H1 (cell line): ENCODE measurements around the gene IFIT2. TPM values are rescaled to one million over a fixed set of nuclear protein-coding genes. Genes with fewer than 3 reads are reported as not detected.

ENCODE experiments used
- CBX8 ChIP-seq: fragments of 300-800, 300-1000 bp; sonication (generic); IDR thresholded peaks from 2 replicates; pipeline ENCODE4 v1.7.1; 2016; ENCODE audit warnings: low read depth, low read length, borderline replicate concordance
- CREB1 ChIP-seq: IDR thresholded peaks from 2 replicates; pipeline ENCODE4 v1.6.1; 2012; ENCODE audit warnings: inconsistent platforms
- HDAC6 ChIP-seq: IDR thresholded peaks from one replicate; pipeline ENCODE4 v1.7.1; 2012; ENCODE audit warnings: low read depth, mild to moderate bottlenecking, inconsistent platforms, low read length, moderate library complexity
- SP1 ChIP-seq: IDR thresholded peaks from 2 replicates; pipeline ENCODE4 v1.6.1; 2011; ENCODE audit warnings: low read depth, low read length
- SP2 ChIP-seq: IDR thresholded peaks from 2 replicates; pipeline ENCODE4 v1.6.1; 2012; ENCODE audit warnings: mild to moderate bottlenecking, low read length, inconsistent platforms
- YY1 ChIP-seq: IDR thresholded peaks from 2 replicates; pipeline ENCODE4 v1.6.1; 2011; ENCODE audit warnings: low read depth, mild to moderate bottlenecking, low read length
- polyA plus RNA-seq, 7 experiments: library from polyadenylated mRNA; depleted of rRNA in 3 of 7; stranded (reverse) in 5 of 7; unstranded in 2 of 7; fragments of >200 nt in 5 of 7; fragments of 200-250 nt in 2 of 7; gene quantifications; 1 replicate in 5 of 7; 2 replicates in 1 of 7; 4 replicates in 1 of 7; pipeline versions ENCODE4 v1.2.1 to v1.2.3, GENCODE V29; 2011 to 2013; ENCODE audit warnings: missing spikeins in 2 of 7, mixed read lengths in 2 of 7
- total RNA-seq: library from RNA; stranded (reverse); fragmentation: NEBNext Ultra II Directional; extraction: Animal tissue kit (Norgen Biotek cat#: 25700); gene quantifications from 2 replicates; pipeline ENCODE4 v1.2.1, GENCODE V29; 2021

The IFIT2 gene
- total and polyA plus RNA-seq, 2 of the 8 experiments (the other 6 are each of a cell fraction or from before 2014, with no cell fraction given), result 0.03 to 0.35 TPM

DNA sequence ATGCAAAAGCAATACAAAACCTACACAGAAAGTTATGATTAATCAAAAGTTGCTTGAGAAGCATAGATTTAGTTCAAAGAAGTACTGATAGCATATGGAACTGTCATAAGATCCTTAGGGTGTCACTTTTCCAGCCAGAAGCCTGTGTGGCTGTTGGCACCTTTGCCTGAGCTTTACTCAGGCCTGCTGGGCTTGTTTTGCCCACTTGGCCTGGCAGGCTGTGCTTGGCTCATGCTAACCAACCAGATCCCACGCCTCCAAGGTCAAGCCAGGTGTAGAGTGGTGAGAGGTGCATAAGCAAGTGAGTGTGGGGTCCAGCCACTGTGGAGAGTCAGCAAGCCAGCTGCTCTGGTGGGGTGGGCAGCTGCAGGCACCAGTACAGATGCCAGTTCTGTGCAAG is 38.3 kb upstream of the IFIT2 start (continued):
- no peak for TF ChIP-seq SP2
- no peak for TF ChIP-seq YY1
- TF ChIP-seq HDAC6, result no peak
- no peak for TF ChIP-seq CBX8
- no peak for TF ChIP-seq SP1
- TF ChIP-seq CREB1, result no peak
